Measurements from ENCODE around the gene DMRT1.

DMRT1 gene

DNA sequence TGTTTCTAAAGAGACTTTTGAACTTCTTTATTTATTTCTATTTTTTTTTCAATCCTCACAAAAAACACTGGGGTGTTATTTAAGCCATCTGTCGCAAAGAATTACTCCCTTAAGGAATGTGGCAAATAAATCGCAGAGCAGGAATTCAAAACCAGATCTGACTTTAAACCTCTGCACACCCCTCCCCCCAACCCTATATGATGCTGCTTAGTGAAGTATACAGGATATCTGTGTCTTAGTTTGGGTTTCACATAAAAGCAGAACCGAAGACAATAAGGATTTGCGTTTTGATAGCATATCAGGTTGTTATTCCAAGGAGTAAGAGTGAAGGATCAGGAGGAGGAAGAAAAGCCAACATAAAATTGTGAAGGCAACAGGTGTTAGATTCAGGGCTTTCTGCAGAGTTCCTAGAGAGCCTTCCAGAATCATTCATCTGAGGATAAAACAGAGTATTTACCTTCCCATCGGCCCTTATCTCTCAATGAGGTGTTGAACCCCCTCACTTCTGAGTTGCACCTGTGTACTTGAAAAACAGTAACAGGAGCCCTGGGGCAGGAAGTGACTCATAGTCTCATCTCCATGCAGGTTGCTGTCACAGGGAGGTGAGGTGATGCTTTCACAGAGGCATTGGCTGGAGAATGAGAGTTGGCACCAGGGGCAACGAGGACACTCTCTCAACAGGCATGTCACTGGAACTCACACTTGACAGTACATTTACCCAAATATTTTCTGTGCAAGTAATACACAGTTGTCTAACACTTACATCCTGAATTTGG is 101.5 kb downstream of the DMRT1 start:
- no peak for TF ChIP-seq ZFX (IDR thresholded peaks at IDR 0.05; ENCODE audit: borderline replicate concordance)
- no peak for TF ChIP-seq CTCF (IDR thresholded peaks at IDR 0.05)
- H3K27ac ChIP-seq = no peak overlapping the region

DNA sequence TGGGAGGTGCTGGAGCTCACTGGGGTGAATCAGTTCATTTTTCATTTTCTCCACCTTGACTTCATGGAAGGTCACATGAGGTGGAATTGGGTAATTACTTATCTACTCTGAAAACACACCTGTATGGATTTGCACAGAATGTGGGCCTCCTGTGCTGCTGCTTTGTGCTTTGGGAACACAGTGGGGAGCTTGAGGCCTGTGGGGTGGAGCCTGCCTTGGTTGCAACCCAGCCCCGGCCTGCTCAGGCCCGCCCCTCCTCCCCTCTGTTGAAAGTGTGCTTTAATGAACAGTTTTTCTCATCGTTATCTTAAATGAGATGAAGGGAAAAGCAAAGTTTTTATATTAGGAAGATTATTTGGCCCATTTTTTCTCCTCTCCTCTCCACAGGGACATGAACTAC is 106.5 kb downstream of the DMRT1 start:
- no peak overlapping the region for H3K27ac ChIP-seq

DNA sequence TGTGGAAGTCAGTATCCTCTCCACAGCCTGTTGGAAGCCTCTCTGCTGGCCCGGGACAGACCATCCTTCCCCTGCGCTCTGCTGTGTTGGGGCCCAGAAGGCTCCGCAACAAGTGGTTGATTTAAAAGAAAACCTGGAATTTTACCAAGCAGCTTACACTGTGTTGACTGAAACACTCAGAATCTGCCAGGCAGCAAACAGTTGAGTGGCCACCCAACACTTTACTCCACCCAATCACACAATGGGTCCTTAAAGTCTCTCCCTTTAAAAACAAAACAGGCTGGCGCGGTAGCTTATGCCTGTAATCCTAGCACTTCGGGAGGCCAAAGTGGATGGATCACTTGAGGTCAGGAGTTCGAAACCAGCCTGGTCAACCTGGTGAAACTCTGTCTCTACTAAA is 107.0 kb downstream of the DMRT1 start:
- TF ChIP-seq CTCF (IDR thresholded peaks at IDR 0.05) = no peak
- no peak for TF ChIP-seq ZFX (IDR thresholded peaks at IDR 0.05; ENCODE audit: borderline replicate concordance)
- no peak overlapping the region for H3K27ac ChIP-seq

More for the DNA sequence above, 106.5 kb downstream of the DMRT1 start:
- TF ChIP-seq CTCF (IDR thresholded peaks at IDR 0.05) (no peak), ZFX (IDR thresholded peaks at IDR 0.05; ENCODE audit: borderline replicate concordance) (no peak)

GRCh38 chr9:950139-950538 is 108.6 kb downstream of the DMRT1 start:
- no peak overlapping the region for H3K27ac ChIP-seq

GRCh38 chr9:952546-952945 is 111.0 kb downstream of the DMRT1 start:
- H3K27ac ChIP-seq = no peak overlapping the region
- TF ChIP-seq ZFX (IDR thresholded peaks at IDR 0.05; ENCODE audit: borderline replicate concordance) (no peak), CTCF (IDR thresholded peaks at IDR 0.05) (no peak)

More at GRCh38 chr9:950139-950538, 108.6 kb downstream of the DMRT1 start:
- TF ChIP-seq CTCF (IDR thresholded peaks at IDR 0.05) (no peak), ZFX (IDR thresholded peaks at IDR 0.05; ENCODE audit: borderline replicate concordance) (no peak)

DNA sequence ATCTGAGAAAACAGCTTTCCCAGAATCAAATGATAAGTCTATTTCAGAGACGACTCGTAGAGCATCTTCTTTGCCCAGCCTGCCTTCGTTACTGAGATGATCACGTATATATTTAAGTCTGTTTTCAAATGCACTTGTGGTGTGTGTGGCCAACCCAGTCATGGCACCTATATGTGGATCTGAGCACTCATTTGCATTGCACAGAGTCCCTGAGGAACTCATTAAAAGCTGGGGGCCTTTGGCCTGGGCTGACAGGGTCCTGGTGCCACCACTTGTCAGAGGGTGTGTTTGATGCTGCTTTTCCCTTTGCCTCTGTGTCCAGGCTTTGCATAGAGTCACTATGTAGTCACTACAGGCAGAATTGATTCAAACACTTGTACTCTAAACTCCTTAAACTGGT is 117.6 kb downstream of the DMRT1 start:
- TF ChIP-seq ZFX (IDR thresholded peaks at IDR 0.05; ENCODE audit: borderline replicate concordance) (no peak), CTCF (IDR thresholded peaks at IDR 0.05) (no peak)
- no peak overlapping the region for H3K27ac ChIP-seq

DNA sequence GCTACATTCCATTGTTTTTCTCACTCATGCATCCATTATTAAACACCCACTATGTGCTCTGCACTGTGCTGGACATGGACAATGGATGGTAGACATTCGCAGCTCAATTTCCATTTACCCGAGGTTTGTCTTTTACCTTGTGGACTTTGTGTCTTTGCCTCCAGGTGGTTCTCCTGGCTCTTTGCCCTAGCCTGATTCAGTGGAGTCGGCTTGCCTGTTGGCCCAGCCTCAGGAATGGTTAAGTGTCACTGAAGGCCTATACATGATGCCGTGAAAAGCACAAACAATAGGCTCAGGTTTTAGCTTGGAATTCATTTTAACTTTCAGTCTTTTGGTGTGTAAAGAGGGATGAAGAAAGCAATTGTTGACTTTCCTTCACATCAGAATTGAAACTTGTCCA is 118.4 kb downstream of the DMRT1 start:
- TF ChIP-seq ZFX (IDR thresholded peaks at IDR 0.05; ENCODE audit: borderline replicate concordance) (no peak), CTCF (IDR thresholded peaks at IDR 0.05) (no peak)
- H3K27ac ChIP-seq = no peak overlapping the region
